GM21360 (cell line): ENCODE results near the gene DCT.

Experiments used
- ATAC-seq: cut with Tn5 transposase; IDR thresholded peaks from one replicate; pipeline ENCODE4 v1.9.1; 2021; ENCODE audit warnings: mild to moderate bottlenecking, moderate library complexity; ENCODE audit not compliant: unreplicated experiment

Gene DCT

DNA sequence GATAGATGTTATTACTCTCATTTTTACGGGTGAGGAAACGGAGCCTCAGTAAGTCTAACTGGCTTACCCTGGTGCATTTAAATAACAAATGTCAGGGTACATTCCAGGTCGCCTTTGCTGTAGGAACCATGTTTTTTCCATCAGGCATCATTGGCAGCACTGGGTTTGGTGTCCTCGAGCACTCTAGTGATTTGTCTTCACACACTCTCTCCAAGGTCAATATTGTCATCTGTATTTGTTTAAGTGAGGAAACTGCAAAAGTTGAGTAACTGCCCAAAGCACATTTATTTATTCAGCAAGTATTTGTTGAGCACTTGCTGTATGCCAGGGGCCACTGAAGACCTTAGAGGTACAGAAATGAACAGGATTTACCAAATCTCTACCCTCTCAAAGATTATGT is 78.6 kb downstream of the DCT start:
- no peak for ATAC-seq

DNA sequence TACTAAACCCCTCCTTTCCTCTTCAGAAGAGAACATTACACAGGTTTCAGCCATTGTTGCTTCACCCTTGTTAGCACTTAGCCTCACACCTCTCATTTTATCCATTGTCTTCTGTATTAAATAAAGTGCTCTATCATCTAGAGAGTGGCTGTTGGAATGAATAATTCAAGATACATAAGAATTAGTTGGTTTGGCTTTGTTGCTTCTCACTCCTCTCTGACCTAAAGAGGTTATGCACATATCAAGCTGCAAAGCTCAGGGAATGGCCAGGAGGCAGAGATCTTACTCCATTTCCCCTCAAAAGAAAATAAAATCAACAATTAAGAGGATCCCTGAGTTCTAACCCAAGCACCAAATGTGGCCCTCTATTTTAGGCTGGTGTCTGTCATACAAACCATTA is 79.7 kb downstream of the DCT start:
- ATAC-seq = no peak

DNA sequence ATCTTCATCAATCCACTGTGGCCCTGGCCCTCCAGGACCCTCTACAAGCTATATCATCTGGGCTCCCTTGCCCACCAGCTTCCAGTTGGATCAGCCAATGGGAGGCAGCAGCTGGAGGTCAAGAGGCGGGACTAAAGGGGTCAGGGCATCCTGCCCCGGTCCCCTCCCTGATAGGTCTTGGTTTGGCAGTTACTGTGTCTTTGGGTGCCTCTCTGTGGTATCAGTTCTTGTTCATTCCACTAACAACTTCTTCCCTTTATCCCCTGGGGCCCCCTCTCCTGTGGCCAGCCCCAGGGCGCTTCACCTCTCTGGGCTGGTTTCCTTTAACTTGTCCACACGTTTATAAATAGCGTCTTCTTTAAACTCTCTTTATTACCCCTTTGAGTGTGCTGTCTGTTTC is 83.6 kb downstream of the DCT start:
- no peak for ATAC-seq

DNA sequence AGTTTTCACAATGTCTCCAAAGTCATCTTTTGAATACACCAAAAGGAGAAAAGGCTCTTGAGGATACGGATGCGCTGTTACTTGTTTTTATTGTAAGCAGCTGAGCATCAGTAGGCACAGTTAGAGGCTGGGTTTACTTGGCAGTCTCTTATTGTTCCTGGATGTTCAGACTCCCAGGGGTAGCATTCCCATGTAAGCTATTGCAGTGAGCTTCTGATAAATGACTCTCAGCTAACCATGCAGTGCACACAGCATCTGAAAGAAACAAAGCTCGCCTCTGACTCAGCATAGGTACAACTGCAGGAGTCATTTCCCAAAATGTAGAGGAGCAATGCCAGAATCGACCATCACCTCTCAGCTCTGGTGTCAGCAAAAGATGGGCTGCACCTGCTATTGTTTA is 84.8 kb downstream of the DCT start:
- no peak for ATAC-seq

DNA sequence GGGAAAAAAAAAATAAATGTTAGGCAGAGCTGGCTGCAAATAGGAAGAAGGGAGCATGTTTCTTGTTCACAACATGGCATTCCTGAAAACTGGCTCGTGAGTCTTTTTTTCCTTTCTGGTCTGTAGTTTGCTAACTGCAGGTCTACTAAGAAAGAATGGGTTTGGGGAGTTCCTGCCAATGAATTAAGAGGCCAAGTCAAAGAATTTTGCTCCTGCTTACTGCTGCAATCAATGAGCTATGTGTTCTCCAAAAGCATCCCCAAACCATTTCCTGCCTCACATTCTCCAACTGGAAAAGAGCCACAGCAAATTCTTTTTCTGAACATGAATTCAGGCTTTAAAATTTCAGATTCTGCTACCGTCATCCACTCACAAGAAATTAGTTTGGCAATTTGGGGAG is 88.6 kb downstream of the DCT start:
- ATAC-seq = no peak

DNA sequence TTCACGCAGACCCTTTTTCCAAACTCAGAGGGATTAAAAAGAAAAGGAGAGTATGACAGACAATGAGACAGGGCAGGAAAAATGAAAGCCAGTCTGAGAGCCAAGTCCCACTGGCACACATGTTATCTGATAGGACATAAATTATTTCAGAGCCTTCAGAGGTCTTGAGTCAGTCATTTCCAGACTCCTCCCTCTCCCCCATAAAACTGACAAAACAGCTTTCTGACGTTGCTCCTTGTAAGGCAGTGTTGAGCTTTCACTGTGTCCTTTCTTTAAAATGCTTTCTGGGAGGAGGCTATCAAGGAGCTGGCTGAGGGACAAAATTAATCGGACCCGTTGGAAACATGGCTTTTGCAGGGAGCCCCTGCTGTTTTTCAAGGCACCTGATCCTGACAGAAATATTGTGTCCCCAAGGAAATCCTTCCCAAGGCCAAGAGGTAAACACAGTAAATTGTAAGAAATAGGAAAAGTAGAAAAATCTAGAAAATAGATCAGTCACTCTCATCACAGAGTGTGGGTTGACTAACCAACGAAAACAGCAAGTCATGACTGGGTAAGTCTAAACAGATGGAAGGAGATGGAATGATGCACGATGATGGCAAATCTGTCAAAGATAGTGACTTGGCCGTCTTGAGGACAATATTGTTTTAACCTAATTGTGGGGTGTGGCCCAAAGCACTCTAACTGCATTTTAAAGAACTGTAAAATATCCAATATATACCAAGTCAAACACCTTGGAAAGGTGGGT is 89.7 kb downstream of the DCT start:
- no peak for ATAC-seq

DNA sequence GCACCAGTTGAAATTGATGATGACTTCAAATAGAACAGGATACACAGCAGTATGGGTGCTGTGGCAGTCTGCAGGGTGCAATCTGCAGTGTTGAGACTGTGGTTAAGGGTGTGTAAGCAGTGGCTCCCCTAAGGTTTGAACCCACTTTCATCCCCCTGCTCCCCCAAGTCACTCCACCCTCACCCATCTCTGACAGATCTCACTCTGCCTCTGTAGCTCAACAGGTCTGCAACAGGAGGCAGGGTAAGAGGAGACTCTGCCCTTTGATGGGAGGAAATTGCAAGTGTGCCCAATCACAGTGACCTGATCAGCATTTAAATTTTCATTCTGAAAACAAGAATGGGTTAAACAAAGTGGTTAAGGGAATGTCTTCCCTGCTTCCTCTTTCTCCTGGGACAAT is 92.4 kb downstream of the DCT start:
- no peak for ATAC-seq
